Caki2 (cell line): ENCODE data around the gene SCYL2. TPM values are rescaled to one million over a fixed set of nuclear protein-coding genes. Genes with fewer than 3 reads are reported as not detected.
"Not testable (repeated sequence)": the region's sequence is repeated elsewhere in the genome, so short reads cannot be mapped to it uniquely, and the experiment has no call there.

Experiments used
- DNase-seq: peaks from one replicate; pipeline ENCODE4 v3.0.0-alpha.2; 2015; ENCODE audit warnings: low read depth
- in situ Hi-C: cut with HindIII; loops from 2 replicates; pipeline ENCODE4 v1.10.0; 2016; ENCODE audit warnings: low sequenced_read_pairs, low pct_unique_long_range_greater_than_20kb, mixed read lengths
- total RNA-seq: library from RNA; depleted of rRNA; stranded (reverse); fragments of >200 nt; shearing (Covaris generic); gene quantifications from 2 replicates; pipeline ENCODE4 v1.2.3, GENCODE V29; 2014; ENCODE audit warnings: low replicate concordance

The SCYL2 gene
- total RNA-seq, 1 experiment from 2014 or later, result 3.0 TPM

GRCh38 chr12:100302081-100302480 lies 35.1 kb downstream of the SCYL2 start:
- DNase-seq, result no peak
- in situ Hi-C loops, result no loop called here

GRCh38 chr12:100303831-100304230 lies 36.9 kb downstream of the SCYL2 start:
- in situ Hi-C loops, result no loop called here
- DNase-seq, result no peak

- DNase-seq, in situ Hi-C loops: not testable (repeated sequence)
Measured at GRCh38 chr12:100304334-100304733, 37.4 kb downstream of the SCYL2 start.

- in situ Hi-C loops, DNase-seq: not testable (repeated sequence)
Measured at GRCh38 chr12:100308138-100308537, 41.2 kb downstream of the SCYL2 start.

- in situ Hi-C loops, result no loop called here
- no peak for DNase-seq
Measured at GRCh38 chr12:100311317-100311716, 44.3 kb downstream of the SCYL2 start.

- in situ Hi-C loops, result no loop called here
- no peak for DNase-seq
Measured at GRCh38 chr12:100317371-100317770, 50.4 kb downstream of the SCYL2 start.

GRCh38 chr12:100324498-100324897 lies 57.5 kb downstream of the SCYL2 start:
- in situ Hi-C loops, result no loop called here
- no peak for DNase-seq

GRCh38 chr12:100326208-100326607 lies 59.2 kb downstream of the SCYL2 start:
- no peak for DNase-seq
- in situ Hi-C loops, result no loop called here

- in situ Hi-C loops, result no loop called here
Measured at GRCh38 chr12:100329800-100330199, 62.8 kb downstream of the SCYL2 start.

GRCh38 chr12:100331871-100332270 lies 64.9 kb downstream of the SCYL2 start:
- in situ Hi-C loops, result no loop called here

More at GRCh38 chr12:100329800-100330199, 62.8 kb downstream of the SCYL2 start:
- no peak for DNase-seq

GRCh38 chr12:100332852-100333251 lies 65.9 kb downstream of the SCYL2 start:
- in situ Hi-C loops, result no loop called here

More at GRCh38 chr12:100331871-100332270, 64.9 kb downstream of the SCYL2 start:
- no peak for DNase-seq

GRCh38 chr12:100337299-100337698 lies 70.3 kb downstream of the SCYL2 start:
- in situ Hi-C loops, result no loop called here
- DNase-seq, result no peak

More at GRCh38 chr12:100332852-100333251, 65.9 kb downstream of the SCYL2 start:
- DNase-seq, result no peak

GRCh38 chr12:100337727-100338126 lies 70.8 kb downstream of the SCYL2 start:
- in situ Hi-C loops, result no loop called here

GRCh38 chr12:100339071-100339470 lies 72.1 kb downstream of the SCYL2 start:
- in situ Hi-C loops, result no loop called here
- no peak for DNase-seq

More at GRCh38 chr12:100337727-100338126, 70.8 kb downstream of the SCYL2 start:
- no peak for DNase-seq

GRCh38 chr12:100342897-100343296 lies 75.9 kb downstream of the SCYL2 start:
- DNase-seq, in situ Hi-C loops: not testable (repeated sequence)

GRCh38 chr12:100344351-100344750 lies 77.4 kb downstream of the SCYL2 start:
- in situ Hi-C loops, DNase-seq: not testable (repeated sequence)

- in situ Hi-C loops, result no loop called here
- no peak for DNase-seq
Measured at GRCh38 chr12:100345020-100345767, 78.2 kb downstream of the SCYL2 start.

GRCh38 chr12:100346660-100347059 lies 79.7 kb downstream of the SCYL2 start:
- DNase-seq, result no peak
- in situ Hi-C loops, result no loop called here

- DNase-seq, result peak; percentile 31
- in situ Hi-C loops, result no loop called here
Measured at GRCh38 chr12:100348657-100349454, 81.9 kb downstream of the SCYL2 start.
